NOMO-1 treated with DMSO at 0.1 percent for 48 hours (cell line): ENCODE results near the gene KAZN.

Experiments
- DNase-seq: peaks from one replicate; lab custom pipeline; 2025; ENCODE audit not compliant: unreplicated experiment; lab: John Stamatoyannopoulos, UW

Gene KAZN

GRCh38 chr1:14706631-14707030 lies 108.1 kb downstream of the KAZN start:
- no peak for DNase-seq

DNA sequence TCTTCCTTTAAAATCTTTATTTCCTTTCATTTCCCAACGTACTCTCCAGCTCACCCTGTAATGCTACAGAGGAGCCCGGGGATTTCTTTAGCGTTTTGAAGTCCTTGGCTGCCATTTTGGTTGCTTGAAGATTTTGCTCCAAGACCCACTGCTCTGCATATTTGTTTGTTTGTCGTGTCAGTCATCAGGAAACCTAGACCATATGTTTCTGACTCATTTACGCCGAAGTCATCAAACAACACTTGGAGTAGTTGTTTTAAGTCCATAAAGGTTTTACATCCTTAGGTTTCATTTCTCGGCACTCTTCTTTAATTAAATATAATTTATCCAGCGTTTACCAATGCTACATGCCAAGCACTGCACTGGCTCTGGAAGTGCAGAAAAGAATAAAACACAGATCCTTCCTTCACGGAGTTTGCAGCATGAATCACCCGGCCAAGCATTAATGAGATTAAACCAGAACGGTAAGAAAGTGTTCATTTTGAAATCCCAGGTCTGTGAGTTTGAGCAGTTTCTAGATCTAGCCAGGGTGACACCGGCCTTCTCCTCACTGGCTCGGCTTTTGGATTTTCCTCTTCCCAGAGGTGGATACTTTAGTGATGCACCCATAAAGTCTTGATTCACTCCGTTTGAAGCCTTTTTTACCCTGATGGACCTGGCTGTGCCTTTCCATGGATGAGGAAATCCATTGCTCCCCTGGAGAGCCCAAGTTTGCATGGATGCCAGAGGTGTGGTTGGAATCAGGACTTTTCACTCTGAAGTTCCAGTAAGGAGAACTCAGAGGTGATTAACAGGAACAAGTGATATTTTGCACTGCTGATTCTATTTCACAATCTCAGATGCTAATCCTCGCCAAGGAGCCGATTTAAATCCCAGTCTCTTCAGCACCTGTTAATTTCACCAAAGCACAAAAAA lies 109.3 kb downstream of the KAZN start:
- no peak for DNase-seq

- no peak for DNase-seq
These were observed 111.8 kb downstream of the KAZN start for GRCh38 chr1:14710331-14710730.

DNA sequence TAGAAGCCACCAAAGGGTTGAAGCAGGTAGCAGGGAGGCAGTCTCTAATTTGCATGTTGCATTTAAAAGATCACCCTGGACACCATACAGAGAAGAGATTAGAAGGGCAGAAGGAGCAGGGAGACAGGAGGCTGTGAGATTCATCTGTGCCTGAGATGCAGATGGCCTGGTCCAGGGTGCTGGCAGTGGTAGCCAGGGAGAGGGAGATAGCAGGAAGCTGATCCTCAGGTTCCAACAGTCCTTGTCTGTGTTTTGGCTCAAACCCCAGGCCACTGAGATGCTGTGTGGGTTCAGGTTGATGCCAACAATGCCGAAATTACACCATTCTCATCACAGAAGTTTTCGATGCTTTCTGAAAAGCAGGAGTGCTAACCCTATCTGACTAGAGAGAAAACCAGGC lies 113.7 kb downstream of the KAZN start:
- DNase-seq = no peak

DNA sequence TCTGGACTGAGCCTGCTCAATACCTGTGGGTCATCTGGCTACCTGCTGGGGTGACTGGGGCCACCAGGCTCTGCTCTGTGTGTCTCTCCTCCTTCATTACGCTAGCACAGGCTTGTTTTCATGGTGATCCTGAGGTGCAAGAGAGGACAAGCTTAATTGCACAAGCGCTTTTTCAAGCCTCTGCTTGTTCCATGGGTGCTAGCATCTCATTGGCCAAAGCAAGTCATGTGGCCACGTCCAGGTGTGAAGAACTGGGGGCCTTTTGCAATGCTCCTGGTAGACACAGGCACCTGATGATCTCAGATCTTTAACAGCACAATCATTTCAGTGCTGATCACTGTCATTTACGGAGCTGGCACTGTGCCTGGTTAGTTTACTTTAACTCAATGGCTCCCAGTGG lies 114.6 kb downstream of the KAZN start:
- no peak for DNase-seq

DNA sequence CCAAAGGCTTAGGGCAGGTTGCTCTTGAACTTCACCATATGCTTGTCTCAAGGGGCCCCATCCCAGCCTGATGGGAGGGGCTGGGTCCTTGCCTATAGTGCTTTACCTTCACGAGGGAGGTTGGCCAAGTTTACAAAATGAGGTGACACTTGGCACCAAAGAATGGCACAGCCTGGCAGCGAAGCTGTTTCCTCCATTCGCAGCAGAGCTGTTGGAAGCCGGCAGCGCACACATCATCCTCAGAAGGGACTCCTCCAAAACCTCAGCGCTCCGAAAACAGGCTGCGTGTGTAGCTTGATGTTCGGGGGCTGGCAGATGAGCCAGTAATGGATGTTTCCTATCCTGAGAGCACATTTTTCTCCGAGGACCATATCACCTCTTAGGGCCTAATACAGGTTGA lies 116.8 kb downstream of the KAZN start:
- DNase-seq = no peak

DNA sequence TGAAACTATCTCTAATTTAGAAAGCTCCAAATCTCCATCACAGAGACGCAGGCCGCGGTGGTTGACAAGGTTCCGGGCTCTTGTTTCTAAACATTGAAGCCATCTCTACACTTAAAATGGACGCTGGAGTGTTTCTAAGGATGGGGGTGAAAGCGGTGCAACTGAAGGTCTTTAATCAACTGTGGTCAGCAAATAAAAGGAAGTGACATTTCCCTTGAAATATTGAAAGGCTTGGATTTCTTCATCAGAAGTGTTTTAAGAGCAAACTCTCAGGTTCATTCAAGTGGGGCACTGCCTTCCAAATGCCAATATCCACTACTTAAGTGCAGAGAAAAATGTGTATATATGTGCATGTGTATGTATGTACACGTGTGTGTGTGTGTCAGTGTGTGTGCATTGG lies 117.3 kb downstream of the KAZN start:
- peak; percentile 48 for DNase-seq

- no peak for DNase-seq
These were observed 118.0 kb downstream of the KAZN start for GRCh38 chr1:14716474-14716873.

DNA sequence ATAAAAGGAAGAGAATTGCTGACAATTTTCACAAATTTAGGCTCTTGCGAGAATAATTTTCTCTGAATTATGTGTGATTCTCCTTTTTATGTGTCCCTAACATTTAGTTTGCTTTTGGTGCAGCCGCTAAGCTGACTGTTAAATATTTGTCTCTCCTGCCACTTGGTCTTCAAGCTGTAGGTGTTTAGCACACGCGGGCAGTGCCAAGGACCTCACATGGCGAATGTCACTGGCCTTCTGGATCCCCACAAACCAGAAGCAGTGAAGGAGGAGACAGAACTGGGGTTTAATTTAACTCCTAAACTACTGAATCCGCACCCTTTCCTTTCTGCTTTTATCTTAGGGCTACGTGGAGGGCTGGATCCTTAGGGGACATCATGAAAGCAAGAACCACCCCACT lies 120.0 kb downstream of the KAZN start:
- no peak for DNase-seq

DNA sequence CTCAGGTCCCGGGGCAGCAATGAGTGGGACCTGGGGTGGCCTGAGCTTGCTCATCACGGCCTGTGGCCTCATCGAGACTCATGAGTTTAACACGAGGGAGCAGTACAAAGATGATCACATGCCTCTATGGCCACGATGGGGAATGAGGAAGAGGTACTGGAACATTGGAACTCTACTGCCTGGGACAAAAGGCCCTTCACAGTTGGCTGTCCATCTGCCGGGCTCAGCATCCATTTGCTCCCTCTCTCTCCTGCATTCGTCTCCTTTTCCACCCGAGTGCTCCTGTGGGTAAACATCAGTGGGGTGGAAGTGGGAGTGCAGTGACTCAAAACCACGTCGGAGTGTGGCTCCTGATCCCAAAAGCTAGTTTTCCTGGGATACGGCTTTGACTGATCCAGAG lies 124.9 kb downstream of the KAZN start:
- no peak for DNase-seq

DNA sequence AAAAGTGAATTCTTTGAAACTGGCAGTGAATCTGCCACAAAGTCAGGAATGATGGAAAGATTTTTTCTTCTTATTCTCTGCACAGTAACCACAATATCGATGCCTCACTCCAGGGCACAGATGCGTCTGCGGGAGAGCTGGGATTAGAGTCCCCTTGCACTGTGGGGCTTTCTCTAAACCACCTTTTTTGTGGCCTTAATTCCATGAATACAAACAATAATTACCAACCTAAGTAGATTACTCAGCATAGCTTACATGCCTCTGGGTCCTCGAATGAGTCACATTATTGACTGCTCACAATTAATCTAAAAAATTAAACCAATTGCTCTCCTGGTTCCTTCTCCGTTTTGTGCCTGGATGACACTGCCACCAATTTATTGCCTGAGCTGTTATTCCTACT lies 125.8 kb downstream of the KAZN start:
- DNase-seq = no peak

DNA sequence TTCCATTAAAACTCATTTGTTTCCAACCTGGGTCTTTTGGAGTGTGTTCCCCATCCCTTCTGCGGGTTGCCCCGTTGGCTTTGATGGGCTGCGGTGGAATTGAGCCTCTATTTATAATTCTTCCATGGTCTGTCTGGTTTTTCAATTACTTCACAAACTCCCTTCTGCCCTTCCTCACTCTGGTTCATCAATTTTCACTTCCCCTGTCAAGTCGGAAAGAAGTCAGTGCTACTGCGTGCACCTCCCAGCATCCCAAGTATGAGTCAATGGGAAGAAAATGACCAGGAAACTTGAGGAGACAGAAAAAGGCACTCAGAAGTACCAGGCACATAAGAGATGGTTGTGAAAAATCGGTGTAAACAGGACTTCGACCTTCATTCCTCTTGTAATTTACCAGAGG lies 126.2 kb downstream of the KAZN start:
- DNase-seq = no peak

DNA sequence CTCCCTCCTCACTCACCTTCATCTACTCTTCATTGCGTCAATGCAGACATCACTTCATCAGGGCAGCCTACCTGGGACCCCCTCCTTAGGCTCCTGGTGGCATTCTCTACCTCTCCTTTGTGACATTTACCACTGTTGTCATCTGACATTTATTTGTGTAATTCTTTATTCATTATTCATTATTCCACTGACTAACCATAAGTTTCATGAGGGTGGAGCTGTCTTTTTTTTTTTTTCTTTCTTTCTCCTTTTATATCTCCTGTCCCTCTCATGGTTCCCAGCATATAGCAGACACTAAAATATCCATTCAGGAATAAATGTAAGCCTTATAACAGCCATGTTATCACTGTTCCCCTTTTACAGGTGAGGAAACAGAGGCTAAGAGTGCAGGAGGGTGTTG lies 126.8 kb downstream of the KAZN start:
- no peak for DNase-seq

DNA sequence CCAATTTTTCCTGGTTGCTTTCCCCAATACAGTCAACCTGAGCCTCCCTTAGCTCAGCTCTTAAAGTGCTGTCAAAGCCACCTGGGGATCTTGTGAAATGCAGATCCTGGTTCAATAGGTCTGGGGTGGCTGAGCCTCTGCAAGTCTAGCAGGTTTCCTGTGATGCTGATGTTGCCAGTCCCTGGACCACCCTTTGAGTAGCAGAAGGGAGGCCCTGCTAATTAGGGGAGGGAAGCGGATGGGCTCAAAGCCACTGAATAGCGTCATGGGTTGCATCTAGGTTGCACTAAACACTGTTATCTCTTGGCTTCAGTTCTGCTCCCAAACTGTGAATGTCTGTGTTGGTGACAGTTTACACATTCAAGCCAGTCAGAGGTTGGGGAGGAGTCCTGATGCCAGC lies 127.2 kb downstream of the KAZN start:
- no peak for DNase-seq

- DNase-seq = no peak
These were observed 128.1 kb downstream of the KAZN start for GRCh38 chr1:14726606-14727005.

GRCh38 chr1:14728516-14728915 lies 130.0 kb downstream of the KAZN start:
- DNase-seq = no peak

- DNase-seq = no peak
These were observed 134.2 kb downstream of the KAZN start for GRCh38 chr1:14732728-14733047.

DNA sequence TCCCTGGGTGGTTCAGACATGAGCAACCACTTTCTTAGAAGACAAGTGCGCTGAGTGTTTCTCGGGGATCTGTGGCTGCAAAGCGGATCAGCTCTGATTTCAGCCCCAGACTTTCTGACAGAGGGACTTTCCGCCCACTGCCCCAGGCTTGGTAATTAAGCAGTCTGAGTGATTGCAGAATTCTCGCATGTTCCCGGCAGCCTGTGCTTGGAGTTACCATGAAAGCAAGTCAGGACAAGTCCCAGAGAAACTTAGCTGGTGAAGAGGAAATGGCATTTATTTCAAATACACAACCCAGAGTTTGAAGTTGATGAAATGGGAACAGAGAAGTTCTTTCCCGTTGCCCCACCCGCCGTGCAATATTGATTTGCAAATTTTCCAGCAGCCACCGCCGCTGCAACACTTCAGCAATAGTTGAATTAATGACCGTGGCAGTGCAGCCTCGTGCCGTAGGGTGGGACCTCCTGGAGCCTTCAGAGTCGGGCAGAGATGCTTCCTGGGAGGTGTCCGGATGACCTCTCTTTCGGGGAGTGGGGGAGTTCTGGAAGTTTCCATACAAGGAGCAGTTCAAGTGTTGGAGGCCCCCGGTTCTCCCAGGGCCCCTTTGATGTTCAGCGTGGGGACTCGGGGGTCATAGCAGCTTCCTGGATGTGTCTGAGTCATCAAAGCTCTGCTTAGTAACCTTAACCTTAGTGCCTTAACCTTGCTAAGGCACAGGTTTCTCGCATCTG lies 134.7 kb downstream of the KAZN start:
- DNase-seq = peak; percentile 20

GRCh38 chr1:14733779-14734140 lies 135.3 kb downstream of the KAZN start:
- DNase-seq = no peak

DNA sequence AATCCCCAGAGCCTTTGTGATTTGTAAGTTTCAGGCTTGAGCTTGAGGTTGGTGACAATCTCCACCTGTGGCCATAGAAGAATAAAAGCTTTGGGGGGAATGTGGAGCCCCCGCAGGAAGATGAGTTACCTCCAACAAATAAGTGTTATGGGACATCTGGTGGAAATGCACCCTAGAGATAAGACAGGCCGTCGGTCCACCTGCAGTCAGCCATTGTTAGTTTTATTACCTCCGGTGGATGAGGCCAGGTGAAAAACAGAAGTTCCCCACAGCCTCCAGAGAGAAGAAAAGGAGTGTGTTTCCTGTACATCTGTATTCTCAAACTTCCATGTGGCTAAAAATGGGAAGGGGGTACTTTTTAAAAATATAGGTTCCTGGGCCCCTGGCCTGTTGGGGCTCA lies 137.4 kb downstream of the KAZN start:
- no peak for DNase-seq

DNA sequence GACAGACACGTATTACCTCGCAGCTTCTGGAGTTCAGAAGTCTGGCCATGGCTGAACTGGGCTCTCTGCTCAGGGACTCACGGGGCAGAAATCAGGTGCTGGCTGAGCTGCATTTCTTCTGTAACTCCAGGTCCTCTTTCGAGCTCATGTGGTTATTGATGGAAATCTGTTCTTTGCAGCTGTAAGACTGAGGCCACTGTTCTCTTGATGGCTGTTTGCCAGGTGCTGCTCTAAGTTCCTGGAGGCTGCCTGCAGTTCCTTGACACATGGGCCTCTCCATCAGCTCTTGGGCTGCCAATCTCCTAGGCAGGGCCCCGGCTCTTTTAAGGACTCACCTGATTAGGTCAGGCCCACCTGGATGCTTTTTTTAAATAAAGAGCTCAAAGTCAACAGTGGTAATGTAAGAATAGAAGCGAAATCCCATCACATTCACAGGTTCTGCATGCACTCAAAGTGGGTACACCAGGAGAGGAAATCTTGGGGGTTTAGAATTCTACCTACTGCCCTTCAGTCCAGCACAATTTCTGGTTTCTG lies 139.1 kb downstream of the KAZN start:
- no peak for DNase-seq

GRCh38 chr1:14738235-14738634 lies 139.8 kb downstream of the KAZN start:
- DNase-seq = no peak
